SH-SY5Y (cell line): ENCODE data around the gene CHD9NB.

Source experiments
- GATA2 ChIP-seq: IDR thresholded peaks from 2 replicates; pipeline ENCODE4 v1.6.1; 2011; ENCODE audit warnings: mild to moderate bottlenecking, low read depth, low read length
- GATA3 ChIP-seq: IDR thresholded peaks from 2 replicates; pipeline ENCODE4 v1.6.1; 2011; ENCODE audit warnings: low read depth, mild to moderate bottlenecking, low read length, moderate library complexity

DNA sequence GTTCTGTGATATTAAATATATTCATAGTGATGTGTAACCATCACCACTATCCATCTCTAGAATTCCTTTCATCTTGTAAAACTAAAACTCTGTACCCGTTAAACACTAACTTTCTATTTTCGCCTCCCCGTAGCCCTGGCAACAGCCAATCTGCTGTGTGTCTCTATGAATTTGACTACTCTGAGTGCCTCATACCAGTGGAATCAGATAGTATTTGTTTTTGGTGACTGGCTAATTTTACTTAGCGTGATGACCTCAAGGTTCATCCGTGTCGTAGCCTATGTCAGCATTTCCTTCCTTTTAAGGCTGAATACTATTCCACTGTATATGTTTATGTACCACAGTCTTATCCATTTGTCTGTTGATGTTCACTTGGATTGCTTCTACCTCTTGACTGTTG, 20.3 kb upstream of the CHD9NB start:
- TF ChIP-seq GATA2 (no peak), GATA3 (no peak)
